Activated CD4-positive, alpha-beta T cell treated with anti-CD3 and anti-CD28 coated beads, Interleukin-2, amount 10 ng/mL, durations not matched to agents 7 days and 5 days (primary cell): ENCODE measurements around the gene HNRNPUL1. TPM values are rescaled to one million over a fixed set of nuclear protein-coding genes. Genes with fewer than 3 reads are reported as not detected.

Source experiments
- CTCF ChIA-PET: fragments of 350-600 bp; sonication (Branson Sonifier 250); formaldehyde crosslinking; loops from one replicate; lab custom pipeline; 2021; ENCODE audit warnings: antibody characterized with exemption; lab: Charles Lee
- POLR2A ChIA-PET: fragments of 350-600 bp; sonication (Branson Sonifier 250); formaldehyde crosslinking; loops from one replicate; lab custom pipeline; 2021; ENCODE audit warnings: antibody characterized with exemption; lab: Charles Lee
- DNase-seq: peaks from one replicate; pipeline ENCODE4 v3.0.0-alpha.2; 2020
- H3K27ac Mint-ChIP-seq: one replicate; pipeline ENCODE4 v1.8.0; 2021; ENCODE audit warnings: mild to moderate bottlenecking, moderate library complexity, mixed read lengths
- H3K27me3 Mint-ChIP-seq: one replicate; pipeline ENCODE4 v1.8.0; 2021; ENCODE audit warnings: mixed read lengths
- H3K36me3 Mint-ChIP-seq: one replicate; pipeline ENCODE4 v1.8.0; 2021; ENCODE audit warnings: low read depth, mixed read lengths
- H3K4me1 Mint-ChIP-seq: one replicate; pipeline ENCODE4 v1.8.0; 2021; ENCODE audit warnings: mixed read lengths
- H3K4me3 Mint-ChIP-seq: one replicate; pipeline ENCODE4 v1.8.0; 2021; ENCODE audit warnings: mild to moderate bottlenecking, moderate library complexity, mixed read lengths
- H3K9me3 Mint-ChIP-seq: one replicate; pipeline ENCODE4 v1.8.0; 2021; ENCODE audit warnings: mixed read lengths
- total RNA-seq, 2 experiments: library from RNA; stranded (reverse); gene quantifications; one replicate each; pipeline ENCODE4 v1.2.3, GENCODE V29; 2021

The HNRNPUL1 gene
- total RNA-seq, 2 experiments from 2014 or later: 333 to 348 TPM

DNA sequence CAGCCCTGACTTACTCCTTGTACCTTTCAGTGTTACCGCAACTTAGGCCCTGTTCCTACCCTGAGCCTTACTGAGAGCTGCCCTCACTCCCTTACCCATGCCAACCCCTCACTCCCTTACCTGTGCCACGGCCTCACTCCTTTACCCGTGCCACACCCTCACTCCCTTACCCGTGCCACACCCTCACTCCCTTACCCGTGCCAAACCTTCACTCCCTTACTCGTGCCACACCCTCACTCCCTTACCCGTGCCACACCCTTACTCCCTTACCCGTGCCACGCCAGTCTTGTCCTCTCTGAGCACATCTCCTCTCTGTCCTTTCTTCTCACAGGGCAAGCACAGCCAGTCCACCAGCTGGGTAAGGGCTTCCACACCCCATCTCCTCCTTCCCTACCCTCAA lies 24.8 kb upstream of the HNRNPUL1 start:
- Mint-ChIP-seq H3K27me3 (no peaks in the 10 kb centered on the region), H3K4me1 (no peaks in the 10 kb centered on the region), H3K4me3 (no peak overlapping the region), H3K36me3 (no peaks in the 10 kb centered on the region), H3K27ac (no peak overlapping the region), H3K9me3 (no peaks in the 10 kb centered on the region)
- no peak for DNase-seq
- CTCF ChIA-PET: no interaction called here
- POLR2A ChIA-PET: no interaction called here

- Mint-ChIP-seq H3K36me3 (no peaks in the 10 kb centered on the region), H3K27ac (no peak overlapping the region), H3K4me3 (no peak overlapping the region), H3K9me3 (no peaks in the 10 kb centered on the region), H3K27me3 (no peaks in the 10 kb centered on the region), H3K4me1 (no peaks in the 10 kb centered on the region)
- ChIA-PET CTCF (no interaction called here), POLR2A (no interaction called here)
- DNase-seq: no peak
Measured at GRCh38 chr19:41239961-41240574, 24.1 kb upstream of the HNRNPUL1 start.

DNA sequence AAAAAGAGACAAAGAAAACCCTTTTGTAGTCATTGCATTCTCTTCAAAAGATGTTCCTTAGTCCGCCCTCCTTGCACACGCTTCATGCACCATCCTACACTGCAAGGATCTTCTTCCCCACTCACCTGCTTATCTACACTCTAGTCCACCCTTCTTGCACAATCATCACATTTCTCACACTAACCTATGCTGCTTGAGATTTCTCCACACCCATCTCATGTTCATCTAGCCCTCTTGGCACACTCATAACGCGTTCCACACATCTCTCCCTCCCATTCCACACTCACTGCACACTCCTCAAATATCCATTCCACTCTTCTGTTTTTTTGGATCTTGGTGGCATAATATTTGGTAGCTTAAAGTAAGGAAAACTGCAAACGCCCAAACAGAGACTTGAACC lies 22.3 kb upstream of the HNRNPUL1 start:
- no peak overlapping the region for H3K4me3 Mint-ChIP-seq
- no peaks in the 10 kb centered on the region for H3K4me1 Mint-ChIP-seq
- DNase-seq: no peak
- ChIA-PET POLR2A (no interaction called here), CTCF (no interaction called here)
- H3K36me3 Mint-ChIP-seq: no peaks in the 10 kb centered on the region
- H3K9me3 Mint-ChIP-seq: no peaks in the 10 kb centered on the region
- H3K27me3 Mint-ChIP-seq: no peaks in the 10 kb centered on the region
- H3K27ac Mint-ChIP-seq: no peak overlapping the region

DNA sequence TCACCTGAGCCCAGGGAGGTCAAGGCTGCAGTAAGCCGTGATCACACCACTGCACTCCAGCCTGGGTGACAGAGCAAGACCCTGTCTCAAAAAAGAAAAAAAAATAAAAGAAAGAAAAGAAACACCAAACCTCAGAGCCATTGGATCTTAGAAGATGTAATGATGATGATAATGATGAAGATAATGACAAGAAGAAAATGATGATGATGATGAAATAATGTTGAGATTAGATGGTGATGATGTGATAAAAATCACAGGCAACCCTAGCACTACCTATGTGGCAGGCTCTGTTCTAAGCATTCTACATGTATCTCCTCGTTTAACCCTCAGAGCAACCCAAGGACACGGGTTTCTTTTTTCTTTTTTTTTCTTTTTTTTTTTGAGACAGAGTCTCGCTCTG lies 20.1 kb upstream of the HNRNPUL1 start:
- Mint-ChIP-seq H3K4me3 (no peak overlapping the region), H3K36me3 (no peaks in the 10 kb centered on the region), H3K27ac (no peak overlapping the region), H3K27me3 (no peaks in the 10 kb centered on the region), H3K9me3 (no peaks in the 10 kb centered on the region), H3K4me1 (no peaks in the 10 kb centered on the region)
- ChIA-PET POLR2A (no interaction called here), CTCF (interaction anchor here (0.6 kb wide), 2 partner anchors 45 to 616 kb away, joined by 3 to 4 read pairs; partner anchors contain the start of gene RPS19)
- DNase-seq: no peak

DNA sequence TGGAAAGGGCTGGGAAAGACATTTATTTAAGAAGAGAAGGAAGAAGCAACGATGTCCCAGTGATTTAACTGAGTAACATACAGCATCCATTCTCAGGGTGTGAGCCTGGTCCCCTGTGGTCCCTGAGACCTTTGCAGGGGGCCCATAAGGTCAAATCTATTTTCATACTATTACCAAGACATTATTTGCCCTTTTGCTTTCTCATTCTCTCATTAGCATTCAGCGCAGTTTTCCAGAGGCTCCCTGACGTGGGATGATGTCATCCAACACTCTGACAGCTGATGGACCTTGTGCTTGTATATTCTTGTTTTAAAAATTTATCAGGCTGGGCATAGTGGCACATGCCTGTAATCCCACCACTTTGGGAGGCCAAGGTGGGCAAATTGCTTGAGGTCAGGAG lies 18.3 kb upstream of the HNRNPUL1 start:
- no peaks in the 10 kb centered on the region for H3K9me3 Mint-ChIP-seq
- H3K4me3 Mint-ChIP-seq: no peak overlapping the region
- ChIA-PET POLR2A (no interaction called here), CTCF (interaction anchor here (0.6 to 1.7 kb wide), 3 partner anchors 17 to 133 kb away, joined by 4 read pairs; no protein-coding TSS in a partner anchor)
- H3K27me3 Mint-ChIP-seq: no peaks in the 10 kb centered on the region
- DNase-seq: no peak
- no peak overlapping the region for H3K27ac Mint-ChIP-seq
- no peaks in the 10 kb centered on the region for H3K36me3 Mint-ChIP-seq
- H3K4me1 Mint-ChIP-seq: no peaks in the 10 kb centered on the region

GRCh38 chr19:41248895-41249294 lies 15.3 kb upstream of the HNRNPUL1 start:
- POLR2A ChIA-PET: no interaction called here
- Mint-ChIP-seq H3K4me3 (no peak overlapping the region), H3K27me3 (peaks cover 2% of the 10 kb centered on the region), H3K27ac (no peak overlapping the region), H3K4me1 (no peaks in the 10 kb centered on the region), H3K36me3 (no peaks in the 10 kb centered on the region), H3K9me3 (no peaks in the 10 kb centered on the region)
- DNase-seq: no peak
- CTCF ChIA-PET: interaction anchor here (0.6 to 4.7 kb wide), 4 partner anchors 8 to 203 kb away, joined by 3 to 22 read pairs (median 4); partner anchors contain the start of gene HNRNPUL1

GRCh38 chr19:41249707-41250423 lies 14.3 kb upstream of the HNRNPUL1 start:
- no peaks in the 10 kb centered on the region for H3K36me3 Mint-ChIP-seq
- no peak for DNase-seq
- POLR2A ChIA-PET: no interaction called here
- no peak overlapping the region for H3K27ac Mint-ChIP-seq
- no peaks in the 10 kb centered on the region for H3K4me1 Mint-ChIP-seq
- no peak overlapping the region for H3K4me3 Mint-ChIP-seq
- CTCF ChIA-PET: interaction anchor here (1.0 to 4.7 kb wide), 3 partner anchors 9 to 46 kb away, joined by 4 to 22 read pairs (median 5); partner anchors contain the start of gene HNRNPUL1
- H3K27me3 Mint-ChIP-seq: peaks cover 2% of the 10 kb centered on the region
- H3K9me3 Mint-ChIP-seq: no peaks in the 10 kb centered on the region

DNA sequence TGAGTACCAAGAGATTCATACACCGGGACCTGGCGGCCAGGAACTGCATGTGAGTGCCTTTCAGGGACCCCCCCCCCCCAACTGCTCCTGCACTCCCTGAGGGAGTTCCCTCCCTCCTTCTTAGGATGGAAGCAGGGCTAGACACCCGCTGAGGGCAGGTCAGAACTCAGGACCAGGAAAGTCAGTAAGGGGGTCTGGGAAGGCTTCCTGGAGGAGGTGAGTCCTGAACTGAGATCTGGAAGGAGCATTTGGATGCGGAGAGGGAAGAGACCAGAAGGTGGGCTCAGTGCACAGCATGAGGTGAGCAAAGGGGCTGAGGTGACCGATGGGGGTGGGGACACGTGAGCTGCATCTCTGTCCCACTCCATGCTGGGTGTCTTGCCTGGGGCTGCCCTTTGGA lies 10.5 kb upstream of the HNRNPUL1 start:
- Mint-ChIP-seq H3K27me3 (peaks cover 2% of the 10 kb centered on the region), H3K4me3 (no peak overlapping the region), H3K9me3 (no peaks in the 10 kb centered on the region), H3K27ac (no peak overlapping the region), H3K36me3 (no peaks in the 10 kb centered on the region), H3K4me1 (no peaks in the 10 kb centered on the region)
- ChIA-PET POLR2A (no interaction called here), CTCF (interaction anchor here (1.6 to 1.8 kb wide), 2 partner anchors 8 to 9 kb away, joined by 3 to 6 read pairs; no protein-coding TSS in a partner anchor)
- no peak for DNase-seq

DNA sequence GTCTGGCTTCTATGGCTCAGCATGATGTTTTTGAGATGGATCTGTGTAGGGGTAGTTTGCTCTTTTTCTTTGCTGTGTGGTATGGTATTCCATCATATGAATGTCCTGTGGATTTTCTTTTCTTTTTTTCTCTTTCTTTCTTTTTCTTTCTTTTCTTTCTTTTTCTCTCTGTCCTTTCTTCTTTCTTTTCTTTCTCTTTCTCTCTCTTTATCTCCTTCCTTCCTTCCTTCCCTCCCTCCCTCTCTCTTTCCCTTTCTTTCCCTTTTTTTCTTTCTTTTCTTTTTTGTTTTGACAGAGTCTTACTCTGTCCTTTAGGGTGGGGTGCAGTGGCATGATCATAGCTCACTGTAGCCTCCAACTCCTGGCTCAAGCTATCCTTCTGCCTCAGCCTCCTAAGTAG lies 9.0 kb upstream of the HNRNPUL1 start:
- CTCF ChIA-PET: interaction anchor here (1.0 kb wide), 1 partner anchor 36 kb away, joined by 3 read pairs; the partner anchor contains the start of gene AXL
- H3K4me3 Mint-ChIP-seq: no peak overlapping the region
- H3K36me3 Mint-ChIP-seq: no peaks in the 10 kb centered on the region
- no peaks in the 10 kb centered on the region for H3K4me1 Mint-ChIP-seq
- no peak overlapping the region for H3K27ac Mint-ChIP-seq
- peaks cover 2% of the 10 kb centered on the region for H3K27me3 Mint-ChIP-seq
- H3K9me3 Mint-ChIP-seq: no peaks in the 10 kb centered on the region
- no peak for DNase-seq
- POLR2A ChIA-PET: no interaction called here

GRCh38 chr19:41261474-41262190 lies 2.5 kb upstream of the HNRNPUL1 start:
- Mint-ChIP-seq H3K36me3 (peaks cover 18% of the 10 kb centered on the region), H3K27ac (peak overlapping the region; percentile 99), H3K27me3 (no peaks in the 10 kb centered on the region), H3K9me3 (no peaks in the 10 kb centered on the region), H3K4me1 (peaks cover 31% of the 10 kb centered on the region), H3K4me3 (peak overlapping the region; percentile 89)
- ChIA-PET POLR2A (no interaction called here), CTCF (interaction anchor here (0.8 to 4.0 kb wide), 10 partner anchors 9 to 89 kb away, joined by 3 to 40 read pairs (median 5); no protein-coding TSS in a partner anchor)
- DNase-seq: no peak

GRCh38 chr19:41263042-41263849 lies 926 bp upstream of the HNRNPUL1 start:
- Mint-ChIP-seq H3K4me1 (peaks cover 45% of the 10 kb centered on the region), H3K9me3 (no peaks in the 10 kb centered on the region), H3K27me3 (no peaks in the 10 kb centered on the region), H3K27ac (peak overlapping the region; percentile 99), H3K36me3 (peaks cover 31% of the 10 kb centered on the region), H3K4me3 (peak overlapping the region; percentile 89)
- DNase-seq: peak; percentile 86
- POLR2A ChIA-PET: interaction anchor here (0.6 to 1.9 kb wide), 4 partner anchors 37 to 547 kb away, joined by 3 to 7 read pairs (median 6); no protein-coding TSS in a partner anchor
- CTCF ChIA-PET: interaction anchor here (0.7 to 4.0 kb wide), 23 partner anchors 13 to 600 kb away, joined by 3 to 40 read pairs (median 4); partner anchors contain the start of genes DMAC2 and TGFB1
